ENCODE measurements around the gene WDR27.

- no peak for TF ChIP-seq EZH2phosphoT487 (IDR thresholded peaks at IDR 0.05; ENCODE audit: borderline replicate concordance)
- TF ChIP-seq CTCF (conservative IDR thresholded peaks at IDR 0.05; ENCODE audit: low read length): no peak
Observed at GRCh38 chr6:169456840-169457239, 245.0 kb downstream of the WDR27 start.

Data from Loucy (cell line).